OCI-LY1 (cell line): ENCODE results near the gene KIF13A.
"Not testable (repeated sequence)": the region's sequence is repeated elsewhere in the genome, so short reads cannot be mapped to it uniquely, and the experiment has no call there.

Experiments used
- CTCF ChIP-seq: fragments of 200-600 bp; sonication (generic), shearing (Covaris generic); IDR thresholded peaks from 2 replicates; pipeline ENCODE4 v1.5.1; 2017; ENCODE audit warnings: mild to moderate bottlenecking, antibody characterized with exemption, low read length, moderate library complexity, mixed read lengths
- EZH2 ChIP-seq: fragments of 200-600 bp; sonication (generic), shearing (Covaris generic); IDR thresholded peaks from 2 replicates; pipeline ENCODE4 v1.8.0; 2017; ENCODE audit warnings: borderline replicate concordance, mixed run types, mild to moderate bottlenecking, antibody characterized with exemption, low read length, moderate library complexity, mixed read lengths

- TF ChIP-seq CTCF, EZH2: not testable (repeated sequence)
Observed at GRCh38 chr6:17976258-17976657, 11.2 kb downstream of the KIF13A start.
